22Rv1 (cell line): ENCODE results near the gene ZRANB2.

Experiments
- H3K27ac ChIP-seq: fragments of 450-650 bp; 2 replicates; pipeline ENCODE4 v1.5.1; 2017
- CTCF ChIP-seq: fragments of 450-650 bp; IDR thresholded peaks from 2 replicates; pipeline ENCODE4 v1.5.1; 2017; ENCODE audit warnings: mild to moderate bottlenecking
- ZFX ChIP-seq: fragments of 450-650 bp; IDR thresholded peaks from 2 replicates; pipeline ENCODE4 v1.6.1; 2017; ENCODE audit warnings: antibody characterized with exemption, borderline replicate concordance

ZRANB2 gene

DNA sequence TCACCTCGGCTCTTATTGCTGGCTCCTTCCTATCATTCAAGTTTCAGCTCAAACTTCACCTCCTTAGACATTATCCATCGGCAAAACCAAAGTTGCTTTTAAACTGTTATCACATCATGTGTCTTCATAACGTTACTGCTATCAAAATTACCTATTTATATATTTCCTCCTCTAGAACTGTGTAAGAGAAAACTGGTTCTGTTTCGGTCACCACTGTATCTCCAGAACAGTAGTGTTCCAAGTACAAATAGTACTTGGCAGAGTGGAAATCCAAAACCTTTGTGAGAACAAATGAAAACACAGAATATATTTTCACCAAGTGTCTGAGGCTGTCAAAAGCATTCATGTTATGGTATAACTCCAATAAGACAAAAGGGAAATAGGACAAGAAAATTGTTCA is 9.1 kb downstream of the ZRANB2 start:
- no peak for TF ChIP-seq CTCF
- TF ChIP-seq ZFX, result no peak
- H3K27ac ChIP-seq, result no peak overlapping the region

- no peak overlapping the region for H3K27ac ChIP-seq
- TF ChIP-seq CTCF (no peak), ZFX (no peak)
Measured at GRCh38 chr1:71068325-71069240, 12.3 kb downstream of the ZRANB2 start.

DNA sequence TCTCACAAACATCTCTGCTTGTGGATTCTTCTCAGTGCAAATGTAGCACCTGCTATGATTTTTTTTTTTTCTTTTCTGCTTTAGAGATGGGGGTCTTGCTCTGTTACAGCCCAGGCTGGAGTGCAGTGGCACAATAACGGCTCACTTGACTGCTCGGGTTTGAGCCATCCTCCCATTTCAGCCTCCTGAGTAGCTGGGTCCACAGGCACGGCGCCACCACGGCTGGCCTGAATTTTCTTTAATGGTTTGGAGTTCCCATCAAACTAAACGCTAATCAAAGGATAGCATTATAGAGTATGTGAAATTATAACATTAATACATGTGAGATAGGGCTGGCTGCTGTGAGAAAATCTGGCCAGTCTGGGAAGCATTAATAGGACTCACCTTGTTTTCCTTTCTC is 26.0 kb downstream of the ZRANB2 start:
- H3K27ac ChIP-seq, result no peak overlapping the region
- TF ChIP-seq CTCF (no peak), ZFX (no peak)

DNA sequence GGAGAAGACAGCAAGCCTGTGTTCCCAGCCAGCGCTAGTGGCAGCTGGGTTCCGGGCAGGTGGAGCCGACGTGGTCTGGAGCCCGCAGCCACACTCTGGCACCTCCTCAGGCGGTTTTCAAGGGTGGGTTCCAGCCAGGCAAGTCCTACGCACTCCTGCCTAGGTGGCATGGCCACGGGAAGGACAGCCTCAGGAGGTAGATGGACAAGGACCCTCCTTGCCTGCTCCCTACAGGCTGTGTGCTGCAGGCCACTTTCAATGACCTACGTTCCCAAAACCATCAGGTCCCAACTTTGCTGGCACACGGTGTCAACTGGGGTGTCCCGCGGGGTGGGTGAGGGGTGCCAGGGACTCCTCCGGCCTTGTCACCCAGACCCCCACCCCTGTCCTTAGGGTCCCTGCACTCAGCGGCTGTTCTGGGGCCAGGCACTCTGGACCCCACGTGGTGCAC is 26.5 kb downstream of the ZRANB2 start:
- H3K27ac ChIP-seq, result no peak overlapping the region
- no peak for TF ChIP-seq CTCF
- TF ChIP-seq ZFX, result no peak

- no peak overlapping the region for H3K27ac ChIP-seq
- TF ChIP-seq ZFX (no peak), CTCF (no peak)
Measured at GRCh38 chr1:71053758-71054157, 27.1 kb downstream of the ZRANB2 start.

GRCh38 chr1:71053146-71053545 is 27.7 kb downstream of the ZRANB2 start:
- no peak overlapping the region for H3K27ac ChIP-seq

More at GRCh38 chr1:71053146-71053545, 27.7 kb downstream of the ZRANB2 start:
- TF ChIP-seq CTCF, result no peak
- no peak for TF ChIP-seq ZFX
